Hematopoietic multipotent progenitor cell treated with erythropoietin and hydrocortisone succinate and interleukin-3 and kit ligand, for 17 days (in vitro differentiated cells): Measurements from ENCODE around the gene VPS35L.

Experiments used
- DNase-seq: peaks from one replicate; pipeline ENCODE4 v3.0.0-alpha.2; 2015; ENCODE audit warnings: low spot score

The VPS35L gene

DNA sequence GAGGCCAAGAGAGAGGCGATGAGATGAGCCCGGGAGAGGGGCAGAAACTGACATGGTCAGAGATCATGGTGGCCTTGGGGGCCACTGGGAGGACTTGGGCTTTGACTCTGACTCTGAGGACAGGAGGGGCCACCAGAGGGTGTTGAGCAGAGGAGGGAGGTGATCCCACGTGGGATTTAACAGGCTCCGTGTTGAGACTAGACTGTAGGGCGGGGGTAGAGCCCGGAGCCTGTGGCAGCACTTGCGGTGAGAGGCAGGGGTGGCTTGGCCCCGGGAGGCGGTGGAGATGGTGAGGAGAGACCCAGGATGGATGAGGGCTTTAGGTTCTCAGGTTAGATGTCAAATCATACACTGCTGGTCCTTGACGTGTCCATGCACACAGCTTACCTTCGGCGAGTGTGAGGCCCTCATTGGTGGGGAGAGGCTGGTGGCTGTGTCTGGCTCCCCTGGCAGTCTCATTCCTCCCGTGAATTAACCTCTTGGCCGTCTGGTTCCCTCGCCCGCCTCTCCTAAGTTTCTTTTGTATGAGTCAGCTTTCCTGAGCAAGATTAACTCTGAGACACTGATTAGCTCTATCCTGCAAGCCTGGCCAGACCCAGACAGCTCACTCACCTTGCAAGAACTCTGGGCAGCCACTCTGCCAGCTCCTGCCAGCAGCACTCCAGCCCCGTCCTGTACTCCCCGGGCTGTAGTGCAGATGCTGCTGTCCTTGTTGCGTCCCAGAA is 39.7 kb downstream of the VPS35L start:
- no peak for DNase-seq

DNA sequence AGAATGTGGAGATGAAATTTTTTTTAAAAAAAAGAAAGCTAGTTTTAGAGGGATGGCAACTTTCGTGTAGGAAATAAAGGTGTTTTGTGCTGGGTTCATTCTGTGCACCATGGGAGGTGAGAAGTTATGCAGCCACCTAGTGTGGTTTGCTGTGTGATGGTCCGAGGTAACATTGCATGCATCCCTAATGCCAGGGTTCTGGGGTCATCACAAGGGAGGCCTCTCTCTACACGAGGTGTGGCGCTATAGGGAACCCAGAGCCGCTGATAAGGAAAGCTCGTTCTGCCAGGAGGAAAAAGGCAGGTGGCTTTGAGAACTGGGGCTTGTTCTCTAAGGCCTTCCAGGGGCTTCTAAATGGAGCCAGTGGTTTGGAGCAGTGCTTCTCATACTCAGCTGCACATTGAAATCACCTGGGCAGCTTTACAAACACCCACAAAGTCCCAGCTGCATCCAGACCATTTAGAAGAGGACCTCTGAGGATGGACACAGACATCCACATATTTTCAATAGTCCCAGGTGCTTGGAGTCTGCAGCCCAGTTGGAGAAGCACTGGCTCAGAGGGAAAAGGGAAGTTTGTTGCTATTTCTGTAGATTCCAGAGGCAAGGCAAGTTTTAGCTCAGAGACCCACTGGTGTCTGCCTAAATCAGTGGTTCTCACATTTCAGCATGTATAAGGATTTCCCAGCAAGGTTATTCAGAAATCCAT is 43.5 kb downstream of the VPS35L start:
- no peak for DNase-seq

DNA sequence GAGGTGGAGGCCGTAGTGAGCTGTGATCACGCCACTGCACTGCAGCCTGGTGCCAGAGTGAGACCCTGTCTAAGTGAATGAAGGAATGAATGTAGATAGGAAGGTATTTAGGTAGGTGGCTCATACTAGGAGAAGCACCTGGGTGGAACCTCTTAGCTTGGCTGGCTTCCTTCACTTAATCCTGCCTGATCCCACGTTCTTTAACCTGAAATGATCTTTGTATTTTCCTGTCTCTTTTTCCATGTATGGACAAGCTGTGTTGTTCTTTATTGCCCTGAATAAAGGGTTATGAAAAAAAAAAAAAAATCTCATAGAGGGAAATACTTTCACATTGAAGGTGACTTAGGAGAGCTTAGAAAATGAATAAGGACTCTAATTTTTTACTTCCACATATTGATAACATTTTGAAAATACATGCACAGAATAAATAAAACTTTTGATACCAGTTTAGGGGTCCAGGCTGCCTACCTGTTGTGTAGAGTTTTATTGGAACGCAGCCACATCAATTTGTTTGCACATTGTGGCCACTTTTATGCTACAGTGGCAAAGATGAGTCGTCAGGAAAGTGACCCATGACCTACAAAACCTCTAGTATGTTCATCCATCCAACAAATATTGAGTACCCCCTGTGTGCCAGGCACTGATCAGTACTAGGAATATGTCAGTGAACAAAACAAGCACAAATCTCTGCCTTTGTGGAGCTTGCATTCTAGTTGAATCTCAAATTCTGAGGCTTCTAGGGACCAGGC is 44.6 kb downstream of the VPS35L start:
- DNase-seq, result no peak

DNA sequence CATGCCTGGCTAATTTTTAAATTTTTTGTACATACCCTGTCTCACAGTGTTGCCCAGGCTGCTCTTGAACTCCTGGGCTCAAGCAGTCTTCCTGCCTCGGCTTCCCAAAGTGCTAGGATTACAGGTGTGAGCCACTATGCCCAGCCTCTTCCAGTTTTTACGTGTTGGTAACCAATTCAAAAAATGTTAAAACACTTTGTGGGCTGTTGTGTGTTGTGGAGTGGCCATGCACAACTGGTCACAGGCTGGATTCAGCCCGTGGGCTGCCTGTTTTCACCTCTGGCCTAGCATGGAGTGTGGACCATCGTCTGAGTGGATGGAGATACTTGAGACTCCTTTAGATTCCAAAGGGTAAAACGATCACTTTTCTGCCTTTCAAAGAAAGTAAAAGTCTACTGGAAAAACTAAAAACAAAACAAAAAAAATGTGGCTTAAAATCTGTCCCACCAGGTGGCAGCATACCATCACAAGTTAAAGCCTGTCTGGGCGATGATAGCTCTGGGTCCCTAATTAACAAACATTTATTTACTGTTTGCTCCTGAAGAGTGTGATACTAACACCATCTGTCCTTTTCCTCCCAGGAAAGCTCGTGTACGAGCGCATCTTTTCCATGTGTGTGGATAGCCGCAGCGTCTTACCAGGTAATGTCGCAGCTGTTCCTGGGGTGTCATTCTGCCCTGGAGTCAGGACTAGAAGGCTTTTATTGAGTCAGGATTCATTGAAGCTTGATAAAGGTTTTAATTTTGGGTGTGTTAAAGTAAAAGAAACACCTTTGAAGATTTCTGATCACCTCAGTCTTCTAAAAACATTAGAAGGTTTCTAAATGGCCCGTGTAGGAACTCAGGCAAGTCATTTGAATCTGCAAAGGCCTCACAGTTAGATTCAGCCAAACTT is 45.8 kb downstream of the VPS35L start:
- peak; percentile 23 for DNase-seq

DNA sequence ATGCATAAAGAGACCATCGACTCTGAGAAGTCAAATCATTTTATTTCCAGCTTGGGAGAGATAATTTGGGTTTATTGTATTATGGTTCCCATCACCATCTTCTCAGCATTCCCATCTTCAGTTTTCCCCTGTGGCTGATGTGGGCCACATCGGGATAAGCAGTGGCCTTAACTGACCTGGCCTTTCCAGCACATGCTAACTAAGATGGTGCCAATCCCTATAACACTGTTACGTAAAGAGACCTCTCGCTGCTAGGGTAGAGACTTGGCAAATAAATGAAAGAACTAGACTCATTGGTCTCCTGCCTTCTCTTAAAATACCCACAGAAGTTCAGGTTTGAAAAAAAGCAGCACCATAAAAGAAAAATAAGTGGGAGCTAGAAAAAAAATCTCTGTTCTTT is 49.4 kb downstream of the VPS35L start:
- DNase-seq, result no peak

DNA sequence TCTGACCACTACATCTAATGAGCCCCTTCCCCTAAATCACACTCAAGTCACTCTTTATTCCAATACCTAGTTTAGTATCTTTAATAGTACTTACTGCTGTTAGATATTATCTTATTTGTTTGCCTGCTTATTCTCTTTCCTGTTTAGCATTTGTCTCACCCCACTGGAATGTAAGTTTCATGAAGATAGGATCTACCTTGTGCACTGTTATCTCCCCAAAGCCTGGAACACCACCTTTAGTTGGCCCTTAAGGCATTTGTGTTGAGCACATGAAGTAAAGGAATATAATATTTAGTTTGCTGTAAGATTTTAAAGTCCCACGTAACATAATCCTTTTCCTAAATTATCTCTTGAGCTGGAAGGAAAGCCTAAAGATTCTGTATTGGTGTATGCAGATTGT is 50.2 kb downstream of the VPS35L start:
- DNase-seq, result no peak

DNA sequence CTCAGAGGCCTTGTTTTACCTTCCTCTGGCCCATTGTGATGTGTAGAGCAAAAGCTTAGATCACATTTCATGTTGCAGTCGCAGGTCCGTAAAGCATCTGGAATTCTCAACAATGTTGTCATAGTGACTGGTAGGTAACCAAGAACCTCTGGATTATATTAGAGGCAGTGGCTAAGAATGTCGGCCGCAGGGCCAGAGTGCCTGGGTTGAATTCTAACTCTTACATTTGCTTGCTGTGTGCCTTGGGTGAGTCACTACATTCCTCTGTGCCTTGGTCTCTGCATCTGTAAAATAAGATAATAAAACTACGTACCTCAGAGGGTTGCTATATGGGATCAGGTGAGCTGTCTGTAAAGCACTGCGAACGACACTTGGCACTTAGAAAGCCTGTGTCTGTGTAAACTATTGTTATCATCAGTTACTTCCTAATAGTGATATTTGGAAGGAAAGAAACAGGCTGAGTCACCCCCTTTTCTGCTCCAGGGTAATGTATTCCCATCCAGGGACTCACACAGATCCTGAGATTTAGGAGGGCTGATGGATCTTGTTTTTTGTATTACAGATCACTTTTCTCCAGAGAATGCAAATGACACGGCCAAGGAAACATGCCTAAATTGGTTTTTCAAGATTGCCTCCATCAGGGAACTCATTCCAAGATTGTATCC is 52.2 kb downstream of the VPS35L start:
- no peak for DNase-seq

DNA sequence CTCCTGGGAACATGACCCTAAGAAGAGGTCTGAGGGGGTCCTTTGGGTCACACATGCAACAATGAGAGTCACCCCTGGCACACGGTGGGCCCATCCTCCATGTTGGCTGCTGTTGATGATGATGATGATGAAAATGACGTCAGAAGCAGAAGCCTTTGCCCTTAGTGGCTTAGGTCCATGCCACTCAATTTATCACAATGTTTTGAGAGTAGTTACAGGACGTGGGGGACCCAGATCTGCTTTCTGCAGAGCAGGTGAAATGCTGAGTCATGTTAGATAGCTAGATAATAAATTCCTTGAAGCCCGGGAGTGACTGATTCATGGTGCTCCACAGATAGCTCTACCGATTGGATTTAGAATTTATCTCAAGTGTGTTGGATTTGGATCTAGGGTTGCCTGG is 53.9 kb downstream of the VPS35L start:
- DNase-seq, result no peak

DNA sequence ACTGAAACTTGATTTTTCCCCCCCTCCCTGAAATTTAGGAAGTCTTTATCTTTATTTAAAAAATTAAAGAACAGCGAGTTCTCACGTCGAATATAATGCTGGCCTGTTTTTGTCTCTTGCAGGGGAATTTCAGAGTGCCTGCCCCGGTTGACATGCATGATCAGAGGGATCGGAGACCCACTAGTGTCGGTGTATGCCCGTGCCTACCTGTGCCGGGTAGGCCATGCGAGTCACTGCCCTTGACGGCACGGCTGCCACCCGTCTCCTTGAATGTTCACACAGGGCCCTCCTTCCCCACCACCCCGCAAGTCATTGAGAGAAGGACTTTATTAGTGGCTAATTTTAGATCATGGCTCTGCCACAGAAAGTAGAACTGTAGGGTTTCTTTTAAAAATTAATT is 54.7 kb downstream of the VPS35L start:
- no peak for DNase-seq

DNA sequence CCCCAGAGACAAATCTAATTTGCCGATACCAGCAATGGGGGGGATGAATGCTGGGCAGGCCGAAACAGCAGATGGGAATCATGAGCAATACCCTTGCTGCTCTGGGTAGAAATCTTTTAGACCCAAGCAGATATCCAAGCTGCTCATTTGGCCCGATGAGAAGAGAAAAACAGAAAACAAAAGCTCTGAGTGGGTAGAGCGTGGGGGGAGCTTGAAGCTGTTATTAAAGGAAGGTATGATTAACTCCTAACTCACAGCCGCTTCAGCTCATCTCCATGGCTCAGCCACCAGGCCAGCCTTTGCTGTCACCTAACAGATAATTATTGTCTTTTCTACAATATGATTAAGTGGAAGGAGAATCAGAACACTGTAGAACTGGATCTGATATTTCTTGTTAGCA is 58.3 kb downstream of the VPS35L start:
- DNase-seq, result no peak

DNA sequence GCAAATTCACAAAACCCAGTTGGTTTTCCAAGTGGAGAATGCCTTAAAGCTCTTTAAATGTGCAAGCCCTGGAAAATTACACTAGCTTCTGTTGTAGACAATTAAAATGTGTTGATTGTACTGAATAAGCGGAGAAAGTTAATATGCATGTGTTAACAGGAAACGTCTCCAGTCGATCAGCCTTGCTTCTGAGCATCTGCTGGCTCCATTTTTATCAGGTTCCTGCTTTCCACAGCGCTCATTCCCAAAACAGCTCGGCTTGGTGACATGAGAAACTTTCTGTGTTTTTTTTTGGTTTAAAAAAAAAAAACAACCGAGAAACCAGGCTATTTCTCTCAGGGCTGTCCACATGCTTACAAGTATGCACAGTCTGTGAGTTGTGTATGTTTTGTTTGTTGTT is 60.7 kb downstream of the VPS35L start:
- DNase-seq, result no peak

DNA sequence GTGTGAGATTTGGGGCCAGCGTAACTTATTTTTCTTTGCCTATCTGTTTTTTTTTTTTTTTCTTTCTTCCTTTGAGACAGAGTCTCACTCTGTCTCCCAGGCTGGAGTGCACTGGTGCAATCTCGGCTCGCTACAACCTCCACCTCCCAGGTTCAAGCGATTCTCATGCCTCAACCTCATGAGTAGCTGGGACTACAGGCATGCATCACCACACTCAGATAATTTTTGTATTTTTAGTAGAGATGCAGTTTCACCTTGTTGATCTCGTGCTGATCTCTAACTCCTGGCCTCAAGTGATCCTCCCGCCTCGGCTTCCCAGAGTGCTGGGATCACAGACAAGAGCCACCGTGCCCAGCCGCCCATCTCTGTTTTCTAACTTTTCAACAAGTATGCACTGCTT is 63.4 kb downstream of the VPS35L start:
- no peak for DNase-seq

DNA sequence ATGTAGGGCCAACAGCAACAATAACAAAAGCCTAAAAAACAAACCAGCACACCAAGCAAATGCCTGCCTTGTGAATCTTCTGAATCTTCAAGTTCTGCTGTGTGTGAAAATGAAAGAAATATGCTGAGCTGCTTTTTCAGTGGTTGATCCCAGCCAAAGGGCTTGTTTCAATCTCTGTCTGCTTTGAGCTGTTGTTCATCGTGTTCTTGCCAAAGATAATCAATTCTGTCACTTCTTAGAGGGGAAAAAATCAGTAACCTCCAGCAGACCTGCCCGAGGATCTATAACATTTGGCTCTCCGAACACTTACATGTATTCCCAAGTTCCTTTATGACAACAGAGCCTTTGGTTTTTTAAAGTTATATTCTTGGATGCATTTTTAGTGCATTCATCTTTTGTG is 65.9 kb downstream of the VPS35L start:
- DNase-seq, result no peak

DNA sequence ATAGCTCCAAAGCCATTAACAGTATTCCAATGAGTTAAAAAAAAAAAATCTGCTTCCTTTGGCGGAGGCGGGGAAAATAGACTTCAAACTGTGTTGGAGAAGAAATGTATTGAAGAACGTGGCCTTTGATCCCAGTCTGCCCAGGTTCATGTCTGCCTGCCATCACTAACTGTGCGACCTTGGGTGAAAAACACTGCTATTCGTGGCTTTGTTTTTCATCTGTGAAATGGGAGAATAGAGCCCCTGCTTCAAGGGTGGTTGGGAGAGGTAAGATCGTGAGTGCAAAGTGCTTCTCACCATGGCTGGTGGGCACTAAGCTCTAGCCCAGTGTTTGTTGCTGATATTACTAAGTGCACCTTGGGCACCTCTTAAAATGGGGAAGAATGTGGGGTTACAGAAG is 69.5 kb downstream of the VPS35L start:
- DNase-seq, result no peak

DNA sequence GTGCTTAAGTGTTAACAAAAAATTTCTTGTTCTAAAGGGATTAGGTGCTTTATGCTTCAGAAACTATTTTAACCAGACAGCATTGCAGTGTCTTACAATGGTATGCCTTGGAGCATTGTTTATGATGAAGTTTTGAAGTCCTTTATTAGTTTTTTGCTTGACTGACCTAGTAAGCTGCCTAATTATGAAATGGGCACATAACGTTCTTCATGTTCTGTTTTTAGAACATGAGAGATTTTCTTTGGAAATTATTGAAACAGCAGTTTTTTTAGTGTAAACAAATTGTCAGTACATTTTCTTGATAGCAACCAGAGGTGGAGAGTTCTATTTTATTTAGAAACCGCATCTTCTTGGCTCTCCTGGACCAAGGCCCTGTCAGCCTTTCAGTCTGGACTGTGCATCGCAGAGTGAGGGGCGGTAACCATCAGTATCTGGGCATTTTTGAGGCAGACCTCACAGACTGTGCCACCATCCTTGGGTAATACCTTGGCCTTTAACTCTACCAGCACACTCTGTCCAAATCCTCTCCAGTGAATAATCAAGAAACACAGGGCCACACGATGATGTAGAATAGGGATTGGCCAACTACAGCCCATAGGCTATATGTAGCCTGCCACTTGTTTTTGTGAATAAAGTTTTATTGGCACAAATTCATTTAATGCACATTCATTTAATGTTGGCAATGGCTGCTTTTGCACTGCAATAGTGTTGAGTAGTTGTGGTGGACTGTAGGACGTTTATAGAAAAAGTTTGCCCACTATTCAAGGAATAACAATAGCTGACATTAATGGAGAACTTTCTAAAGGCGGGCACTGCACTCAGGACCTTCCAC is 81.1 kb downstream of the VPS35L start:
- no peak for DNase-seq

DNA sequence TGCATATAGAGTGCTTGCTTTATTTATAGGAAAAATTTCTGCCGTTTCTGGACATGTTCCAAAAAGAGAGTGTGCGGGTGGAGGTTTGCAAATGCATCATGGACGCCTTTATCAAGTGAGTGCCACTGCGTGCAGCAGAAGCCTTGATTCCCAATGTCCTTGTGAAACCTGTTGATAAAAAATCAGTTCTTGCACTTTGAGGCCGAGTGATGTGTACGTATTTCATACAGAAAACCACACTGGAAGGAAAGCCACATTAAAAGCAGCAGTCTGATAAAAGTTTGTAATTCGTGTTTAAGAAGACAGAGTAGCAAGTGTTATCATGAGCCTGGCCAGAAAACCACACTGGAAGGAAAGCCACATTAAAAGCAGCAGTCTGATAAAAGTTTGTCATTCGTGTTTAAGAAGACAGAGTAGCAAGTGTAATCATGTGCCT is 84.5 kb downstream of the VPS35L start:
- no peak for DNase-seq

DNA sequence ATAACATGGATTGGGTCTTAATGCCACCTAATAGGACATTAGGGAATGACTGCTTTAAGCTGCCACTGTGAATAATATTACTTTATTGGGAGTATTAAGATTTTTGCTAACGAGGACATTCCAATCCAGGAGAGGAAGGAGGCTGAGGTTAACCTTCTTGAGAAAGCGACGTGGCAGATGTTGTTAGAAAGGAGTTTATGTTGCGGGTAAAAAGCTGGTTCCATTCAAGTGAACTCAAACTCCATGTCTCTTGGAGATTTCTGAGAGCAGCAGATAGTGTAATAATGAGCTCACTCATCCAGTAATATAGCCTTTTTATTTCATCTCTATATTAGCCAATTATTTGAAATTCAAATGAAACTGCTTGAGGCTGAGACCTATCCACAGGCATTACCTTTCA is 87.0 kb downstream of the VPS35L start:
- no peak for DNase-seq

DNA sequence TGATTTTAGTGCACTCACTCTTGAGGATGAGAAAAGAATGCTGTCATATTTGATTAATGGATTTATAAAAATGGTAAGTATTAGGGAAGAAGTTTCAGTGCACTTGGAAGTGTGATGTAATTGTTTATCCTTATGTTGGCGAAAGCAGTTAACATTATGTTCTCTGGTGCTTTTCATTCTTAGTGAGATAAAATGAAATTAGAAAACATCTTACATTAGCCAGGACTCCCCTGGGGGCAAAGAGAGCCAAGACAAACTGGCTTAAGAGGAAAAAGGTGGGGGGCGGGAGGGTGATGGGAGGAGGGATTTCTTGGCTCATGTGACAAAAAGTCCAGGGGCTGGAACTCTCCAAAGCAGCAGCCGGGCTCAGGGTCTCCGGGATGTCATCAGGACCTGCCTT is 89.4 kb downstream of the VPS35L start:
- no peak for DNase-seq

DNA sequence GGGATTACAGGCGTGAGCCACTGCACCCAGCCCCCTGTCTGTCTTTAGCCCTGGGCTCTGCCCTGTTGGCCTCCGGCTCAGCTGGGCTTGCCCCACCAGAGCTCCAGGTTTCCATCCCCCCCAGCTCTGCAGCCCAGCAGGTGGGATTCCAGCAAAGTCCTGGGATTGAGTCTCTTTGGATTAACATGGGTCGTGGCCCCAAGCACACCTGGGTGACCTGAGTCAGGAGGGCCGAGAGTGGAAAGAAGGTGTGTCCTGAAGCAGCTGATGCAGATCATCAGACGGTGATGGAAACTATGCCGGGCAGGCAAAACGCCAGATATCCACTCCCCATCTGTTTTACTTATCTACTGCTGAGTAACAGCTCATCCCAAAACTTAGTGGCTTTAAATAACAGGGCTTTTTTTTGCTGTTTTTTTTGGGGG is 90.1 kb downstream of the VPS35L start:
- DNase-seq, result no peak

DNA sequence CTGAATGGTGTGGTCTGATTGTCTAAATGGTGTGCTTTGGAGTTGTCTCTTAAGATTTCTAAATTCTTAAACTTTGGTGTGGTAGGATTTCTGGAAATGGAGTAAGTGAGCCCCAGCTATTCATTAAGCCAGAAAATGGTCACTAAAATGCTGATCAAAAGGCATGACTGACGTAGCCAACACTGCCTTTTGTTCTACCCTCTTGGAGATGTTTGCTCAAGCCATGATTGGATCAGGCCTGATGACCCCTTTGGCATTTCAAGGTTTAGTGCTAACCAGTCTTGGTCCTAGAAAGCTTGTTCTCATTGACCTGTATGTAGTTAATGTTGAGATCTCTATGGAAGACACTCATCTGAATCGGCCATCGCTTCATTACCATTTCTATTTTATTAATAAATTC is 94.5 kb downstream of the VPS35L start:
- no peak for DNase-seq

DNA sequence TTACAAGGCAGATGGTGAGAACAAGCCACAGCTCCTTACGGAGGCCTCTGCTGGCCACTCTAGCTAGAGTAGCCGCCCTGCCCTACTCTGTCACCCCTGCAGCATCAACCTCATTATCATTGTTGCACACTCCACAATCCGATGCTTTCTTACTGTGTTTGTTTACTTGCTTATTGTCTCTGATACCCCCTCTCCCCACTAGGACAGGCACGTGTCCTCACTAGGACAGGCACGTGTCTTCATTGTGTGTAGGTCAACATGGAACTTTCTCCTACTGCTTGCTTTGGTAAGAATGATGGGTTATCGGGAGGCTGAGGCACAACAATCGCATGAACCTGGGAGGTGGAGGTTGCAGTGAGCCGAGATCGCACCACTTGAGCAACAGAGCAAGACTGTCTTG is 98.6 kb downstream of the VPS35L start:
- DNase-seq, result no peak
